GM20431 (cell line): ENCODE results near the gene A1BG.

Experiments
- in situ Hi-C: fragments of 300-500 bp; cut with MseI, MboI; formaldehyde crosslinking; loops from one replicate; pipeline ENCODE4 v1.15.0; 2020; ENCODE audit warnings: low sequenced_read_pairs; ENCODE audit not compliant: unreplicated experiment

Gene A1BG

GRCh38 chr19:58305065-58305931 lies 48.0 kb downstream of the A1BG start, which contains the start of gene ERVK3-1:
Gene ERVK3-1 (plus strand): TSS chr19:58305377. CDS start chr19:58312169, 6,792 bp downstream.
- in situ Hi-C loops: no loop called here

DNA sequence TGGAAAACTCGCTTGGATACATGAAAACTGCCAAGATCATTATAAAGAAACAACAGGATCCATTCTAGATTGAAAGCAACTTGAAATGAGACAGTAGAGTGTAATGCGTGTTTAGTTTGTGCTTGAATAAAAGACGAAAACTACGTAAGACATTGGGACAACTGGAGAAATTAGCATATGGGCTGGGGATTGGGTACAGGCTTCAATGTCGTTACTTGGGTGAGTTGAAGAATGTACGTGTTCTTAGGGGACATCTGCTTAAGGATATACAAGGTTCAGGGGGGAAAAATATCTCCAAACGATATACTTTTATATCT lies 48.6 kb downstream of the A1BG start:
- in situ Hi-C loops: no loop called here

GRCh38 chr19:58304255-58304654 lies 49.0 kb downstream of the A1BG start:
- in situ Hi-C loops: no loop called here

DNA sequence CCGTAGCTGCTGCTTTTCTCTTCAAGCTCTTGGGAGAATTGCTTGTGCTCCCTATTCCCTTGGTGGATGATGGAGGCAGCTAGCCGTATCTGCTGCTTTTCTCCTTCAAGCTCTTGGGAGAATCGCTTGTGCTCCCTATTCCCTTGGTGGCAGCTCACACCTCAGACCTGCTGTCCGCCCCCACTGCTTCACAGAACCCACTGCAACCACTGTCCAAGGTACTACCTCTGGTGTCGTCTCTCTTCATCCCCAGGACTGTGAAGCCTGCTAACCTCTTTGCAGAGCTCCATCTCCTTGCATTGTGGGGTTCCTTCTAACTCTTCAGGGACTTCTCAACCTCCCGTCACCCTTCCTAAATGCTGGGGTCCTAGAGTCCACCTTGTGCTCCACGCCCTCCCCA lies 52.7 kb downstream of the A1BG start:
- in situ Hi-C loops: no loop called here

DNA sequence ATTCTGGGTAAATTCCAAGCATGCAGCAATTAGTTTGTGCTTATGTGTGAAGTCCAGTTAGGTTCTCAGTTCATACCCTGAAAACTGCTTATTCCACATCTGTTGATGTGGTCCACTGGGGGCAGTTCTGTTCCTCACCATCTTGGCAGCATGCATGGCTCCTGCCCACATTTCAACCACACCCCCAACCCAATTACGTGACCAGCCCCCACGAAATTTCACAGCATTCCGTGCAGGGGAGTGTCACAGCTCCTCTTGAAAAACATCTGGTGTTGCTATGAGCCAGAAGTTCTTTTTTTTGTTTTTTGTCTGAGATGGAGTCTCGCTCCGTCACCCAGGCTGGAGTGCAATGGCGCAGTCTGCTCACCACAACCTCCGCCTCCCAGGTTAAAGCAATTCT lies 57.2 kb downstream of the A1BG start:
- in situ Hi-C loops: no loop called here
